Stimulated activated naive CD8-positive, alpha-beta T cell treated with anti-CD3 and anti-CD28 coated beads, Interleukin-15, Interleukin-2, amounts not matched to agents 100 U/mL and 50 U/mL, for 24 hours (primary cell): ENCODE measurements around the gene PPP1R1B.

Experiments used
- ATAC-seq: fragments of 150-1000 bp; cut with Tn5 transposase; one replicate; pipeline ENCODE4 v1.10.0; 2021
- DNase-seq: peaks from one replicate; pipeline ENCODE4 v3.0.0; 2021

Gene PPP1R1B

DNA sequence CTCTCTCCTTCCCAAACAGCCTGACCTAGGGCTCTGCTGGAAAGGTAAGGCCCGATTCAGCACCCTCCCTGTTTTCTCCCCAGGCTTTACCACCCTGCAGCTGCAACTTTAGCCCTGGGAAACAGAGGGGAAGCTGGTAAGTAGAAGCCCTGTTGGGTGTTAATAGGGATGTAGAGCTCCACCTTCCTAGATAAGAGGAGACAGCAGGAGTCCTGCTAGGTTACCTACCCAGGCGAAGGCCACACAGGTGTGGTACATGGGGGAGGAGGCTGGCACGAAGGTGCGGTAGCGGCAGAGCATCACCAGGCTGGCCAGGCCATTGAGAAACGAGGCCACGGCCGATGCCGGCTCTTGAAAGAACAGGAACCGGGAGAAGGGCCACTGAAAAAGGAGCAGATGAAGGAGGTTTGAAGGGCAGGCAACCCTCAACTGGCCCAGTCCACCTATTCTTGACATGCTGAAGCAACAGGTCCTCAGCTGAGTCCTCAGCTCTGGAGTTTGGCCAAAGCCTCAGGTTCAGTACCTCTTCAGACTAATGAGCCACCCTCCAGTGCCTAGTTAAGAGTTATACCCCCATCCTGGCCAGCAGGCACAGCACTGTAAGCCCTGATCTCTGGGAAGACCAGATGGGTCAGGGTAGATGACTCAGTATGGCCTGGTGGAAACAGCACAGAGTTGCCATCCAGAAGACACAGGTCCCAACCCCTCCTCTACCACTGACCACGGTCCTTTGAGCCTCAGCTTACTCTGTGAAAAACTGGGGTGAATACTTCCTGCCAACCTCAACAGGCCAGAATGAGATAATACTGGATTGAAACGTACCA lies 57.8 kb downstream of the PPP1R1B start:
- no peak for ATAC-seq
- no peak for DNase-seq
